OCI-LY7 (cell line): Measurements from ENCODE around the gene MREG. TPM values are rescaled to one million over a fixed set of nuclear protein-coding genes. Genes with fewer than 3 reads are reported as not detected.

Source experiments
- BruUV-seq: library from RNA; stranded (reverse); fragments of 400-500 nt; replicated peaks from 2 replicates; lab custom pipeline; 2021; lab: Mats Ljungman, UMichigan
- CTCF ChIA-PET: fragments of 300-600 bp; sonication (Branson Sonifier 250); formaldehyde crosslinking; loops from one replicate; lab custom pipeline; 2022; ENCODE audit warnings: antibody characterized with exemption; ENCODE audit not compliant: unreplicated experiment; lab: Charles Lee
- POLR2A ChIA-PET: fragments of 300-600 bp; sonication (Branson Sonifier 250); formaldehyde crosslinking; loops from one replicate; lab custom pipeline; 2022; ENCODE audit warnings: antibody characterized with exemption; lab: Charles Lee
- DNase-seq: peaks from one replicate; pipeline ENCODE4 v3.0.0-alpha.2; 2015; ENCODE audit warnings: low spot score
- H2AFZ ChIP-seq: fragments of 200-600 bp; sonication (generic), shearing (Covaris generic); 2 replicates; pipeline ENCODE4 v1.6.1; 2014; ENCODE audit warnings: mild to moderate bottlenecking, antibody characterized with exemption, low read length, moderate library complexity
- H3K27ac ChIP-seq: fragments of 200-600 bp; sonication (generic); 2 replicates; pipeline ENCODE4 v1.5.1; 2014; ENCODE audit warnings: mixed run types, low read depth, mild to moderate bottlenecking, moderate library complexity, low read length, inconsistent platforms; ENCODE audit not compliant: poor library complexity, severe bottlenecking
- H3K36me3 ChIP-seq: fragments of 200-600 bp; sonication (generic); 2 replicates; pipeline ENCODE4 v1.6.1; 2014; ENCODE audit warnings: mild to moderate bottlenecking, antibody characterized with exemption, low read length, moderate library complexity, mixed read lengths; ENCODE audit not compliant: insufficient read depth
- H3K4me1 ChIP-seq: fragments of 200-600 bp; sonication (generic); 2 replicates; pipeline ENCODE4 v1.5.1; 2014; ENCODE audit warnings: mild to moderate bottlenecking, low read length; ENCODE audit not compliant: insufficient read depth, poor library complexity, severe bottlenecking
- H3K4me2 ChIP-seq: fragments of 200-600 bp; sonication (generic); 2 replicates; pipeline ENCODE4 v1.6.1; 2014; ENCODE audit warnings: mild to moderate bottlenecking, low read length
- H3K4me3 ChIP-seq: fragments of 200-600 bp; sonication (generic); 2 replicates; pipeline ENCODE4 v1.5.1; 2014; ENCODE audit warnings: mild to moderate bottlenecking, low read depth, low read length; ENCODE audit not compliant: poor library complexity, severe bottlenecking
- H3K79me2 ChIP-seq: fragments of 200-600 bp; sonication (generic); 2 replicates; pipeline ENCODE4 v1.6.1; 2016; ENCODE audit warnings: low read depth, mild to moderate bottlenecking, low read length, moderate library complexity, mixed read lengths; ENCODE audit not compliant: insufficient read depth
- H3K9me2 ChIP-seq: fragments of 200-600 bp; sonication (generic); 2 replicates; pipeline ENCODE4 v1.6.1; 2016; ENCODE audit warnings: mild to moderate bottlenecking, low read length, mixed read lengths; ENCODE audit not compliant: insufficient read depth
- H3K9me3 ChIP-seq: fragments of 200-600 bp; sonication (generic); 2 replicates; pipeline ENCODE4 v1.6.1; 2014; ENCODE audit warnings: mild to moderate bottlenecking, mixed run types, low read length, mixed read lengths
- H4K20me1 ChIP-seq: fragments of 200-600 bp; sonication (generic); 2 replicates; pipeline ENCODE4 v1.6.1; 2014; ENCODE audit warnings: mild to moderate bottlenecking, antibody characterized with exemption, low read length, moderate library complexity, mixed read lengths; ENCODE audit not compliant: insufficient read depth
- CTCF ChIP-seq: fragments of 200-600 bp; sonication (generic); conservative IDR thresholded peaks from 2 replicates; pipeline ENCODE4 v1.5.1; 2014; ENCODE audit warnings: mild to moderate bottlenecking, antibody characterized with exemption, low read length, moderate library complexity, mixed read lengths
- EZH2phosphoT487 ChIP-seq: fragments of 200-600 bp; sonication (generic); IDR thresholded peaks from 2 replicates; pipeline ENCODE4 v1.6.1; 2018; ENCODE audit warnings: low read depth, borderline replicate concordance, mild to moderate bottlenecking, mixed run types, antibody characterized with exemption, low read length, moderate library complexity, mixed read lengths
- intact Hi-C: fragments of 100-400 bp; cut with micrococcal nuclease; formaldehyde crosslinking; loops from one replicate; pipeline ENCODE4 v1.10.0; 2022; ENCODE audit not compliant: unreplicated experiment
- total RNA-seq, 2 experiments: library from RNA; depleted of rRNA in 1 of 2; stranded (reverse); fragments of >200 nt in 1 of 2; shearing (Covaris generic) in 1 of 2; gene quantifications; 2 replicates each; pipeline ENCODE4 v1.2.3, GENCODE V29; 2014 to 2022

The MREG gene
- total RNA-seq, 2 experiments from 2014 or later: 5.6 to 9.3 TPM

DNA sequence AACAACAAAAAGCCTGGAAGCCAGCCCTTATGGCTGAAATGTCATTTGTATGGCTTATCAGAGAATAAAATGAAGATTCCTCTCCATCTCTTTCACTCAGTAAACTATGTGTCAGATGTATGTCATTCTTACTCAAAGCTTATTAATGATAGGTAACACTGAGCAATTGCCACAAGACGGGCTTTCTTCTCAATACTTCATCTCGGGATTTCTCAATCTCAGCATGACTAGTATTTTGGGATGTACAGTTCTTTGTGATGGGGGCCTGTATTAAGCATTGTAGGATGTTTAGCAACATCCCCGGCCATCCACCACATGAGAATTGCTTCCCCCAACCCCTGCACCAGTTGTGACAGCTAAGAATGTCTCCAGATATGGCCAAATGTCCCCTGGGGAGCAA, 80.2 kb downstream of the MREG start:
- no peaks in the 10 kb centered on the region for H3K9me3 ChIP-seq
- DNase-seq: no peak
- intact Hi-C loops: loop anchor here (10.0 kb wide), 1 partner anchor 658 kb away; no protein-coding TSS in a partner anchor
- H2AFZ ChIP-seq: no peak overlapping the region
- H4K20me1 ChIP-seq: no peaks in the 10 kb centered on the region
- no peaks in the 10 kb centered on the region for H3K9me2 ChIP-seq
- H3K4me2 ChIP-seq: no peak overlapping the region
- no peaks in the 10 kb centered on the region for H3K4me1 ChIP-seq
- H3K36me3 ChIP-seq: no peaks in the 10 kb centered on the region
- H3K27ac ChIP-seq: no peak overlapping the region
- POLR2A ChIA-PET: no interaction called here
- no TSS peak for BruUV-seq
- H3K4me3 ChIP-seq: no peak overlapping the region
- H3K79me2 ChIP-seq: no peaks in the 10 kb centered on the region
- CTCF ChIA-PET: no interaction called here
- no peak for TF ChIP-seq CTCF
- TF ChIP-seq EZH2phosphoT487: no peak

- BruUV-seq: no TSS peak
- Histone ChIP-seq H3K27ac (no peak overlapping the region), H3K4me3 (no peak overlapping the region), H3K9me3 (no peaks in the 10 kb centered on the region), H3K4me1 (no peaks in the 10 kb centered on the region), H4K20me1 (no peaks in the 10 kb centered on the region), H3K79me2 (no peaks in the 10 kb centered on the region), H3K4me2 (no peak overlapping the region), H3K36me3 (no peaks in the 10 kb centered on the region), H2AFZ (no peak overlapping the region), H3K9me2 (no peaks in the 10 kb centered on the region)
- peak; percentile 99 for TF ChIP-seq CTCF
- TF ChIP-seq EZH2phosphoT487: no peak
- DNase-seq: peak; percentile 71
- intact Hi-C loops: loop anchor here (10.0 kb wide), 1 partner anchor 657 kb away; no protein-coding TSS in a partner anchor
- CTCF ChIA-PET: no interaction called here
- POLR2A ChIA-PET: interaction anchor here (0.6 to 0.8 kb wide), 2 partner anchors 114 to 605 kb away, joined by 3 read pairs; no protein-coding TSS in a partner anchor
Measured at GRCh38 chr2:215931256-215931903, 82.0 kb downstream of the MREG start.
